H1 (cell line): Measurements from ENCODE around the gene CEMP1. TPM values are rescaled to one million over a fixed set of nuclear protein-coding genes. Genes with fewer than 3 reads are reported as not detected.

Experiments
- CTCF ChIA-PET: fragments of 300-600 bp; sonication (Branson Sonifier 250); formaldehyde crosslinking; loops from one replicate; lab custom pipeline; 2021; ENCODE audit not compliant: partially characterized antibody; lab: Charles Lee
- POLR2A ChIA-PET: fragments of 300-600 bp; sonication (Branson Sonifier 250); formaldehyde crosslinking; loops from one replicate; lab custom pipeline; 2021; ENCODE audit warnings: inconsistent platforms; ENCODE audit not compliant: partially characterized antibody; lab: Charles Lee
- DNase-seq, 2 experiments: peaks; one replicate each; pipeline versions ENCODE4 v3.0.0 to v3.0.0-alpha.2; 2010 to 2022; ENCODE audit warnings: low spot score in 2 of 2, low read depth in 1 of 2, mixed read lengths in 1 of 2
- FAIRE-seq: peaks from 2 replicates; lab custom pipeline; 2011; peaks lifted over from hg19 to GRCh38; lab: Jason Lieb, UNC
- H2AFZ ChIP-seq: 2 replicates; pipeline ENCODE4 v1.8.1; 2012; ENCODE audit warnings: low read length, inconsistent platforms
- H2AK5ac ChIP-seq: 2 replicates; pipeline ENCODE4 v1.6.1; 2013; ENCODE audit warnings: low read depth, low read length
- H2BK120ac ChIP-seq: replicated peaks from 2 replicates; pipeline ENCODE3; 2013; ENCODE audit warnings: low read depth, low read length, inconsistent platforms
- H2BK12ac ChIP-seq: 2 replicates; pipeline ENCODE4 v1.6.1; 2013; ENCODE audit warnings: low read depth, low read length
- H2BK15ac ChIP-seq: 2 replicates; pipeline ENCODE4 v1.6.1; 2013; ENCODE audit warnings: low read length
- H2BK20ac ChIP-seq: 2 replicates; pipeline ENCODE4 v1.6.1; 2013; ENCODE audit warnings: low read length
- H2BK5ac ChIP-seq: 2 replicates; pipeline ENCODE4 v1.6.1; 2013; ENCODE audit warnings: low read depth, low read length
- H3K14ac ChIP-seq: 2 replicates; pipeline ENCODE4 v1.6.1; 2013; ENCODE audit warnings: inconsistent platforms; ENCODE audit not compliant: insufficient read length
- H3K18ac ChIP-seq: 2 replicates; pipeline ENCODE4 v1.6.1; 2013; ENCODE audit warnings: low read length; ENCODE audit errors: extremely low read depth
- H3K23ac ChIP-seq: 2 replicates; pipeline ENCODE4 v1.6.1; 2013; ENCODE audit warnings: inconsistent platforms; ENCODE audit not compliant: insufficient read length
- H3K23me2 ChIP-seq: 2 replicates; pipeline ENCODE4 v1.6.1; 2013; ENCODE audit warnings: low read depth, low read length
- H3K27ac ChIP-seq: 2 replicates; pipeline ENCODE4 v1.6.1; 2011; ENCODE audit warnings: low read depth, low read length, inconsistent platforms
- H3K27me3 ChIP-seq, 4 experiments: replicated peaks in 1 of 4; 1 replicate in 1 of 4; 2 replicates in 3 of 4; pipeline versions ENCODE4 v1.6.1 to v1.8.1; 2011 to 2013; ENCODE audit warnings: low read length in 3 of 4, mild to moderate bottlenecking in 3 of 4, inconsistent platforms in 2 of 4, mixed read lengths in 2 of 4, moderate library complexity in 1 of 4; ENCODE audit not compliant: control insufficient read depth in 3 of 4, insufficient read depth in 3 of 4; ENCODE audit errors: extremely low read depth in 1 of 4
- H3K36me3 ChIP-seq, 4 experiments: 2 replicates each; pipeline versions ENCODE4 v1.6.1 to v1.8.1; 2011 to 2013; ENCODE audit warnings: mild to moderate bottlenecking in 4 of 4, low read length in 3 of 4, moderate library complexity in 2 of 4, control low read depth in 1 of 4, inconsistent platforms in 1 of 4; ENCODE audit not compliant: insufficient read depth in 4 of 4, control insufficient read depth in 2 of 4
- H3K4ac ChIP-seq: replicated peaks from 2 replicates; pipeline ENCODE3; 2013; ENCODE audit warnings: low read length, low read depth, mixed read lengths, inconsistent platforms; ENCODE audit not compliant: insufficient read length
- H3K4me1 ChIP-seq, 4 experiments: replicated peaks in 1 of 4; 1 replicate in 1 of 4; 2 replicates in 3 of 4; pipeline versions ENCODE4 v1.6.1 to v1.8.1; 2011 to 2013; ENCODE audit warnings: low read length in 3 of 4, inconsistent platforms in 2 of 4, mixed read lengths in 1 of 4; ENCODE audit not compliant: insufficient read depth in 4 of 4, control insufficient read depth in 3 of 4
- H3K4me2 ChIP-seq, 2 experiments: 2 replicates each; pipeline versions ENCODE4 v1.6.1 to v1.8.1; 2011 to 2013; ENCODE audit warnings: low read depth in 2 of 2, low read length in 2 of 2, control low read depth in 1 of 2, inconsistent platforms in 1 of 2, mild to moderate bottlenecking in 1 of 2; ENCODE audit not compliant: insufficient read depth in 1 of 2
- H3K4me3 ChIP-seq, 4 experiments: fragments of 200-600, 300-600 bp in 1 of 4; sonication (generic), shearing (Covaris generic), sonication (Bioruptor Twin) in 1 of 4; 2 replicates each; pipeline versions ENCODE4 v1.5.1 to v1.8.1; 2011 to 2016; ENCODE audit warnings: low read length in 4 of 4, low read depth in 3 of 4, control low read depth in 2 of 4, inconsistent platforms in 2 of 4, mild to moderate bottlenecking in 2 of 4, mixed read lengths in 1 of 4, moderate library complexity in 1 of 4; ENCODE audit not compliant: insufficient read depth in 2 of 4; ENCODE audit errors: extremely low read depth in 1 of 4
- H3K56ac ChIP-seq: replicated peaks from 2 replicates; pipeline ENCODE3; 2013; ENCODE audit warnings: low read depth, mild to moderate bottlenecking, mixed read lengths, low read length, inconsistent platforms; ENCODE audit not compliant: insufficient read length
- H3K79me1 ChIP-seq: 2 replicates; pipeline ENCODE4 v1.6.1; 2013; ENCODE audit warnings: low read depth, low read length, control low read depth
- H3K79me2 ChIP-seq, 2 experiments: 2 replicates each; pipeline versions ENCODE4 v1.6.1 to v1.8.1; 2012 to 2013; ENCODE audit warnings: low read length in 2 of 2, mild to moderate bottlenecking in 2 of 2, inconsistent platforms in 1 of 2; ENCODE audit not compliant: insufficient read depth in 2 of 2, control insufficient read depth in 1 of 2
- H3K9ac ChIP-seq, 4 experiments: replicated peaks in 1 of 4; 1 replicate in 1 of 4; 2 replicates in 3 of 4; pipeline versions ENCODE4 v1.6.1 to v1.8.1; 2011 to 2013; ENCODE audit warnings: low read depth in 3 of 4, low read length in 3 of 4, control low read depth in 2 of 4, mild to moderate bottlenecking in 2 of 4, moderate library complexity in 2 of 4, inconsistent platforms in 1 of 4; ENCODE audit errors: extremely low read depth in 1 of 4
- H3K9me3 ChIP-seq, 2 experiments: 2 replicates each; pipeline versions ENCODE4 v1.6.1 to v1.8.1; 2012 to 2013; ENCODE audit warnings: mild to moderate bottlenecking in 2 of 2, moderate library complexity in 2 of 2, control low read depth in 1 of 2, inconsistent platforms in 1 of 2, low read depth in 1 of 2, low read length in 1 of 2, mixed read lengths in 1 of 2; ENCODE audit not compliant: insufficient read depth in 2 of 2
- H4K20me1 ChIP-seq, 2 experiments: replicated peaks in 1 of 2; 2 replicates each; pipeline versions ENCODE3 to v1.8.1; 2011 to 2013; ENCODE audit warnings: inconsistent platforms in 2 of 2, low read length in 2 of 2, mild to moderate bottlenecking in 1 of 2; ENCODE audit not compliant: insufficient read depth in 2 of 2, control insufficient read depth in 1 of 2
- H4K5ac ChIP-seq: 2 replicates; pipeline ENCODE4 v1.6.1; 2013; ENCODE audit warnings: low read length, low read depth, mixed read lengths, inconsistent platforms; ENCODE audit not compliant: insufficient read length
- H4K8ac ChIP-seq: 2 replicates; pipeline ENCODE4 v1.8.0; 2013; ENCODE audit warnings: mild to moderate bottlenecking, moderate library complexity, low read length, inconsistent platforms; ENCODE audit not compliant: insufficient read depth; ENCODE audit errors: extremely low read depth
- H4K91ac ChIP-seq: replicated peaks from 2 replicates; pipeline ENCODE3; 2013; ENCODE audit warnings: low read length, mixed read lengths, inconsistent platforms; ENCODE audit not compliant: insufficient read length
- CTBP2 ChIP-seq: IDR thresholded peaks from 2 replicates; pipeline ENCODE4 v1.7.0; 2011; ENCODE audit warnings: borderline replicate concordance, mild to moderate bottlenecking, moderate library complexity, mixed read lengths, low read length; ENCODE audit not compliant: insufficient read depth, insufficient read length
- FOSL1 ChIP-seq: IDR thresholded peaks from 2 replicates; pipeline ENCODE4 v1.6.1; 2011; ENCODE audit warnings: mild to moderate bottlenecking, low read depth, low read length, moderate library complexity; ENCODE audit not compliant: insufficient read depth
- WGBS, 2 experiments: shearing (Covaris generic) in 1 of 2; methylation state at CpG; one replicate each; pipeline versions ENCODE4 v1.1.6 to v1.1.7; 2013 to 2015; ENCODE audit warnings: low lambda C conversion rate in 2 of 2, mixed read lengths in 2 of 2, inconsistent platforms in 1 of 2, low coverage in 1 of 2, missing lambda C conversion rate in 1 of 2; ENCODE audit not compliant: insufficient replicate concordance in 2 of 2, insufficient coverage in 1 of 2, insufficient read length in 1 of 2; ENCODE audit errors: extremely low coverage in 1 of 2, missing lambda C conversion rate in 1 of 2; 5-methylcytosine and 5-hydroxymethylcytosine counted together
- polyA plus RNA-seq, 7 experiments: library from polyadenylated mRNA; depleted of rRNA in 3 of 7; stranded (reverse) in 5 of 7; unstranded in 2 of 7; fragments of >200 nt in 5 of 7; fragments of 200-250 nt in 2 of 7; gene quantifications; 1 replicate in 5 of 7; 2 replicates in 1 of 7; 4 replicates in 1 of 7; pipeline versions ENCODE4 v1.2.1 to v1.2.3, GENCODE V29; 2011 to 2013; ENCODE audit warnings: missing spikeins in 2 of 7, mixed read lengths in 2 of 7
- total RNA-seq: library from RNA; stranded (reverse); fragmentation: NEBNext Ultra II Directional; extraction: Animal tissue kit (Norgen Biotek cat#: 25700); gene quantifications from 2 replicates; pipeline ENCODE4 v1.2.1, GENCODE V29; 2021
- TF ChIP-seq, protein P1 (sequence below), 3 experiments: IDR thresholded peaks; 1 replicate in 2 of 3; 2 replicates in 1 of 3; pipeline versions ENCODE4 v1.5.1 to v1.6.1; 2011; ENCODE audit warnings: low read length in 3 of 3, mild to moderate bottlenecking in 3 of 3, inconsistent platforms in 2 of 3, low read depth in 1 of 3, moderate library complexity in 1 of 3; ENCODE audit not compliant: insufficient read depth in 1 of 3; ENCODE audit errors: control extremely low read depth in 1 of 3

Gene CEMP1
- total and polyA plus RNA-seq, 2 of the 8 experiments (the other 6 are each of a cell fraction or from before 2014, with no cell fraction given), result not detected

DNA sequence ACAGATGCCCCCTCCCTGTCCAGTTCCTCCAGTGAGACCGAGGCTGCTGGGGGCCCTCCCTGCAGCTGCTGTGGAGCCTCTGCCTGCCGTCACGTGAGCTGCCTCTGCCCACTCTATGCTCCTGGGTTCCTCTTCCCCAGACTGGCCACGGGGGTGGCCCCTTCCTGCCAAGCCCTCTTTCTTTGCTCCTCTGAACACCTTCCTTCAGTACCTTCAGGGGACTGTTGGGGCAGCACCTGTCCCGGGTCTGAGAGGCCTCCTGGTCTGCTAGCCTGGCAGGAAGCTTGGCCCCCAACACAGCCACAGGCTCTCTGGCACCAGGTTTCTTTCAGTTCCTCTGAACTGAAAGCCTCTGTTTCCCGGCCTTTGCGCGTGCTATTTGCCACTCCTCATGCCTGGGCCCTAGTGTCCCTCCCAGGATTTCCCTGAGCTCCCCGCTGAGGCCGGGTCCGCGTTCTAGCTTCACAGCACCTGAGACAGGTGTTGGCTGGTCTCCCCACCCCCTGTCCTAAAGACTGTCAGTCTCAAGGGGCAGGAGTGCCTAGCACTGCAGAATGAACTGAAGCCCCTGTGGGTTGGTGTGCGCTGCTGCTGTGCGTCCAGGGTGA, 24.1 kb downstream of the CEMP1 start:
- Histone ChIP-seq H2BK12ac (no peak overlapping the region), H4K8ac (no peak overlapping the region), H3K4me2 (no peak overlapping the region), H2BK5ac (no peak overlapping the region), H3K23me2 (no peaks in the 10 kb centered on the region; the same call in 1 of the 2 replicates), H3K4ac (no peak overlapping the region), H3K4me1 (peaks cover 0 to 14% (median 11%) of the 10 kb centered on the region in 4 experiments; a peak in 6 of 7 replicates), H3K56ac (no peak overlapping the region), H3K9ac (no peak overlapping the region), H3K79me2 (no peaks in the 10 kb centered on the region), H3K9me3 (no peaks in the 10 kb centered on the region), H3K79me1 (peaks cover under 1% of the 10 kb centered on the region; the same call in 1 of the 2 replicates), H3K4me3 (no peak overlapping the region), H3K27ac (no peak overlapping the region), H4K91ac (no peak overlapping the region), H4K5ac (no peak overlapping the region), H2BK20ac (no peak overlapping the region), H4K20me1 (no peaks in the 10 kb centered on the region), H3K14ac (no peak overlapping the region), H3K27me3 (peaks cover 0 to 3% (median 0%) of the 10 kb centered on the region in 4 experiments; a peak in 2 of 7 replicates), H2BK120ac (no peak overlapping the region), H2BK15ac (no peak overlapping the region), H2AFZ (no peak overlapping the region), H3K23ac (no peak overlapping the region), H3K36me3 (no peaks in the 10 kb centered on the region), H2AK5ac (no peak overlapping the region), H3K18ac (no peak overlapping the region)
- ChIA-PET CTCF (interaction anchor here (0.9 to 1.7 kb wide), 4 partner anchors 11 to 52 kb away, joined by 3 to 4 read pairs (median 3); partner anchors contain the start of gene NTN3), POLR2A (interaction anchor here (0.6 to 1.2 kb wide), 3 partner anchors 24 to 67 kb away, joined by 3 to 4 read pairs (median 3); partner anchors contain the start of gene CEMP1)
- WGBS, 2 experiments, result 88% methylated on average over 14 of the region's 14 CpGs; no CpG with 5 or more reads in 1 of the 2 experiments
- FAIRE-seq (no peak), DNase-seq (no peak)
- no peak for TF ChIP-seq CTBP2
- TF ChIP-seq, protein P1, sequence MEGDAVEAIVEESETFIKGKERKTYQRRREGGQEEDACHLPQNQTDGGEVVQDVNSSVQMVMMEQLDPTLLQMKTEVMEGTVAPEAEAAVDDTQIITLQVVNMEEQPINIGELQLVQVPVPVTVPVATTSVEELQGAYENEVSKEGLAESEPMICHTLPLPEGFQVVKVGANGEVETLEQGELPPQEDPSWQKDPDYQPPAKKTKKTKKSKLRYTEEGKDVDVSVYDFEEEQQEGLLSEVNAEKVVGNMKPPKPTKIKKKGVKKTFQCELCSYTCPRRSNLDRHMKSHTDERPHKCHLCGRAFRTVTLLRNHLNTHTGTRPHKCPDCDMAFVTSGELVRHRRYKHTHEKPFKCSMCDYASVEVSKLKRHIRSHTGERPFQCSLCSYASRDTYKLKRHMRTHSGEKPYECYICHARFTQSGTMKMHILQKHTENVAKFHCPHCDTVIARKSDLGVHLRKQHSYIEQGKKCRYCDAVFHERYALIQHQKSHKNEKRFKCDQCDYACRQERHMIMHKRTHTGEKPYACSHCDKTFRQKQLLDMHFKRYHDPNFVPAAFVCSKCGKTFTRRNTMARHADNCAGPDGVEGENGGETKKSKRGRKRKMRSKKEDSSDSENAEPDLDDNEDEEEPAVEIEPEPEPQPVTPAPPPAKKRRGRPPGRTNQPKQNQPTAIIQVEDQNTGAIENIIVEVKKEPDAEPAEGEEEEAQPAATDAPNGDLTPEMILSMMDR (IDR thresholded peaks at IDR 0.05; ENCODE audit: control extremely low read depth in 1 of 3, insufficient read depth in 1 of 3, low read depth in 1 of 3, low read length in 3 of 3), result peak in 1 of 3 experiments; percentile 10; a peak in 1 of 4 replicates
- no peak for TF ChIP-seq FOSL1
